ENCODE data around the gene UBIAD1.

UBIAD1 gene

DNA sequence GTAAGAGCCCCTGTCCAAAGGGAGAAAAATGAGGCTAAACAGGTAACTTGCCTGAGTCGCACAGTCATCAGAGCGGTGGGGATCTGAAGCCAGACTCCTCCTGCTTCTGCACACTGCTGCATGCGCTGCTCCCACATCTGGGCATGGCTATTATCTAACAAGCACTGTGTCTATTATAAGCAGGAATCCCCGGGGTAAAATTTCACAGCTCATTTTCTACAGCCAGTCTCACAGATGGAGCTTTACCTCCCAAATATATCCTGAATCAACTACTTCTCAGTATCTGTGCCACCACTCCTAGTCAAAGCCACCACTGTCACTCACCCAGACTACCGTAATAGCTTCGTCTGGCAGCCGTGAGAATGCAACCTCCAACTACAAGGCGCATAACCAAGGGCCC, 20.5 kb upstream of the UBIAD1 start:
- TF ChIP-seq EZH2phosphoT487 (conservative IDR thresholded peaks at IDR 0.05; ENCODE audit: low read length): no peak
- TF ChIP-seq, protein P1, sequence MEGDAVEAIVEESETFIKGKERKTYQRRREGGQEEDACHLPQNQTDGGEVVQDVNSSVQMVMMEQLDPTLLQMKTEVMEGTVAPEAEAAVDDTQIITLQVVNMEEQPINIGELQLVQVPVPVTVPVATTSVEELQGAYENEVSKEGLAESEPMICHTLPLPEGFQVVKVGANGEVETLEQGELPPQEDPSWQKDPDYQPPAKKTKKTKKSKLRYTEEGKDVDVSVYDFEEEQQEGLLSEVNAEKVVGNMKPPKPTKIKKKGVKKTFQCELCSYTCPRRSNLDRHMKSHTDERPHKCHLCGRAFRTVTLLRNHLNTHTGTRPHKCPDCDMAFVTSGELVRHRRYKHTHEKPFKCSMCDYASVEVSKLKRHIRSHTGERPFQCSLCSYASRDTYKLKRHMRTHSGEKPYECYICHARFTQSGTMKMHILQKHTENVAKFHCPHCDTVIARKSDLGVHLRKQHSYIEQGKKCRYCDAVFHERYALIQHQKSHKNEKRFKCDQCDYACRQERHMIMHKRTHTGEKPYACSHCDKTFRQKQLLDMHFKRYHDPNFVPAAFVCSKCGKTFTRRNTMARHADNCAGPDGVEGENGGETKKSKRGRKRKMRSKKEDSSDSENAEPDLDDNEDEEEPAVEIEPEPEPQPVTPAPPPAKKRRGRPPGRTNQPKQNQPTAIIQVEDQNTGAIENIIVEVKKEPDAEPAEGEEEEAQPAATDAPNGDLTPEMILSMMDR (IDR thresholded peaks at IDR 0.05; ENCODE audit: insufficient read depth, low read length, poor library complexity, severe bottlenecking): no peak
- Histone ChIP-seq H3K27ac (ENCODE audit: low read depth, low read length) (no peak overlapping the region), H3K4me3 (ENCODE audit: insufficient read depth, low read length, poor library complexity, severe bottlenecking) (no peak overlapping the region), H2AFZ (ENCODE audit: low read depth, low read length, severe bottlenecking) (no peak overlapping the region), H4K20me1 (ENCODE audit: low read depth, low read length) (no peaks in the 10 kb centered on the region), H3K27me3 (ENCODE audit: low read length) (no peaks in the 10 kb centered on the region), H3K79me2 (ENCODE audit: insufficient read depth, low read length) (no peaks in the 10 kb centered on the region), H3K9me2 (replicated peaks; ENCODE audit: insufficient read depth, low read length) (no peaks in the 10 kb centered on the region), H3F3A (ENCODE audit: insufficient read depth) (no peaks in the 10 kb centered on the region), H3K9ac (ENCODE audit: low read length) (no peak overlapping the region), H3K4me2 (ENCODE audit: low read depth, low read length, poor library complexity, severe bottlenecking) (no peak overlapping the region), H3K9me3 (ENCODE audit: insufficient read depth, low read length) (no peaks in the 10 kb centered on the region), H3K36me3 (ENCODE audit: low read length) (peaks cover 13% of the 10 kb centered on the region)

GRCh38 chr1:11253226-11253625, 19.8 kb upstream of the UBIAD1 start:
- Histone ChIP-seq H3K27me3 (ENCODE audit: low read length) (no peaks in the 10 kb centered on the region), H3F3A (ENCODE audit: insufficient read depth) (no peaks in the 10 kb centered on the region), H3K36me3 (ENCODE audit: low read length) (peaks cover 13% of the 10 kb centered on the region), H3K4me2 (ENCODE audit: low read depth, low read length, poor library complexity, severe bottlenecking) (no peak overlapping the region), H3K9ac (ENCODE audit: low read length) (no peak overlapping the region), H2AFZ (ENCODE audit: low read depth, low read length, severe bottlenecking) (no peak overlapping the region), H4K20me1 (ENCODE audit: low read depth, low read length) (no peaks in the 10 kb centered on the region), H3K79me2 (ENCODE audit: insufficient read depth, low read length) (no peaks in the 10 kb centered on the region), H3K4me3 (ENCODE audit: insufficient read depth, low read length, poor library complexity, severe bottlenecking) (no peak overlapping the region), H3K9me2 (replicated peaks; ENCODE audit: insufficient read depth, low read length) (no peaks in the 10 kb centered on the region), H3K27ac (ENCODE audit: low read depth, low read length) (no peak overlapping the region), H3K9me3 (ENCODE audit: insufficient read depth, low read length) (no peaks in the 10 kb centered on the region)
- TF ChIP-seq EZH2phosphoT487 (conservative IDR thresholded peaks at IDR 0.05; ENCODE audit: low read length): no peak
- TF ChIP-seq, protein P1 (IDR thresholded peaks at IDR 0.05; ENCODE audit: insufficient read depth, low read length, poor library complexity, severe bottlenecking): no peak

- Histone ChIP-seq H3K9me2 (replicated peaks; ENCODE audit: insufficient read depth, low read length) (no peaks in the 10 kb centered on the region), H3K4me2 (ENCODE audit: low read depth, low read length, poor library complexity, severe bottlenecking) (no peak overlapping the region), H3K27me3 (ENCODE audit: low read length) (no peaks in the 10 kb centered on the region), H3F3A (ENCODE audit: insufficient read depth) (no peaks in the 10 kb centered on the region; the same call in 1 of the 2 replicates), H3K4me3 (ENCODE audit: insufficient read depth, low read length, poor library complexity, severe bottlenecking) (no peak overlapping the region), H3K36me3 (ENCODE audit: low read length) (peaks cover 18% of the 10 kb centered on the region), H3K9ac (ENCODE audit: low read length) (no peak overlapping the region), H3K27ac (ENCODE audit: low read depth, low read length) (no peak overlapping the region), H3K79me2 (ENCODE audit: insufficient read depth, low read length) (peaks cover 12% of the 10 kb centered on the region), H4K20me1 (ENCODE audit: low read depth, low read length) (no peaks in the 10 kb centered on the region), H3K9me3 (ENCODE audit: insufficient read depth, low read length) (no peaks in the 10 kb centered on the region), H2AFZ (ENCODE audit: low read depth, low read length, severe bottlenecking) (no peak overlapping the region)
- TF ChIP-seq EZH2phosphoT487 (conservative IDR thresholded peaks at IDR 0.05; ENCODE audit: low read length): no peak
Measured at GRCh38 chr1:11256299-11256698, 16.7 kb upstream of the UBIAD1 start.

DNA sequence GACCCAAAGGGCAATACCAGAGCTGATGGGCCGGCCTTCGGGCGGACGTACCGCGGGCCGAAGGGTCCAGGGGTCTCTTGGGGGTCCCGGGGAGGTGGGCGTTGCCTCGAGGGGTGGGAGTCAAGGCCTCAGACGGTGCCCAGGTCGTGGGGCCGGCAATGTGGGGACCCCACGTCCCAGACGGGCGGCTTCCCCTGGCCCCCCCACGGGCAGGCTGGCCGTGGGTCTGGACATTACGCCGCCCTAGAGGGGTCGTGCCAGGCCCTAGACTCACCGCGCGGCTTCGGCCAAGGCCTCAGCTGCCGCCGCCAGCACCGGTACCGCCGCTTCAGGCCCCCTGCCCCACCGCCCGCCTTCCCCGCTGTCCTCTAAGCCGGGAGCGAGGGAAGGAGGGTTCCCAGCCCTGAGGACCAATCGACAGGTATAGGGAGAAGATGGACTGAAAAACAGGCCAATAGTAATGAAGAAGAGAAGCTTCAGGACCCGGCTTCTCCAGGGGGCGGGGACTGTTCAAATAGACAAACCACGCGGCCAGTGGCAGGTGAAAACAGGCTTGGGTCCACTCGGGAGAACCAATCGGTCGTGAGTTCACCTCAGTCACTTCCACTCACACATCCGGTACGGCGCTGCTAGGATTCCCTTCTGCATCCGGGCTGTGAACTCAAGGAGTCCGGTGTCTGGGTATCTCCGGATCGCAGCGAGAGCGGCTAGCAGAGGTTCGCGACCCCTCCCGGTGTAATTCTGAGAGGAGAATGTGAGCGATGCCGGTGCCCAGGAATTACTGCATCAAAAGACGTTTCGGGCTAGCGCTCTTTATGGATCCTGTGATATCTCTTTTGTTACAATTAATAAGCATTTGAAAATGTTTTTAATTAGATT, 10.6 kb upstream of the UBIAD1 start, which contains the start of gene MTOR:
TSS of gene MTOR (minus strand) at position 381 of the 879 bp plus-strand sequence. CDS start 3,142 bp downstream, outside the sequence.
- Histone ChIP-seq H3K27me3 (ENCODE audit: low read length) (no peaks in the 10 kb centered on the region), H3F3A (ENCODE audit: insufficient read depth) (peaks cover 3% of the 10 kb centered on the region; the same call in 1 of the 2 replicates), H3K9me3 (ENCODE audit: insufficient read depth, low read length) (no peaks in the 10 kb centered on the region), H3K4me3 (ENCODE audit: insufficient read depth, low read length, poor library complexity, severe bottlenecking) (peak within 1 kb of the TSS; percentile 95), H3K9me2 (replicated peaks; ENCODE audit: insufficient read depth, low read length) (no peaks in the 10 kb centered on the region), H3K79me2 (ENCODE audit: insufficient read depth, low read length) (peaks cover 23% of the 10 kb centered on the region), H3K4me2 (ENCODE audit: low read depth, low read length, poor library complexity, severe bottlenecking) (peak within 1 kb of the TSS; percentile 82), H3K36me3 (ENCODE audit: low read length) (peaks cover 5% of the 10 kb centered on the region; the same call in 1 of the 2 replicates), H3K27ac (ENCODE audit: low read depth, low read length) (no peak within 1 kb of the TSS), H2AFZ (ENCODE audit: low read depth, low read length, severe bottlenecking) (peak within 1 kb of the TSS; percentile 73), H4K20me1 (ENCODE audit: low read depth, low read length) (no peaks in the 10 kb centered on the region), H3K9ac (ENCODE audit: low read length) (peak within 1 kb of the TSS; percentile 97)
- TF ChIP-seq, protein P1 (IDR thresholded peaks at IDR 0.05; ENCODE audit: insufficient read depth, low read length, poor library complexity, severe bottlenecking): peak; percentile 10
- TF ChIP-seq EZH2phosphoT487 (conservative IDR thresholded peaks at IDR 0.05; ENCODE audit: low read length): no peak

Measured in SU-DHL-6 (cell line).